HG03095 (cell line): ENCODE measurements around the gene AFF2.

Experiments used
- ATAC-seq: cut with Tn5 transposase; IDR thresholded peaks from one replicate; pipeline ENCODE4 v1.9.1; 2021; ENCODE audit warnings: moderate library complexity; ENCODE audit not compliant: unreplicated experiment

AFF2 gene

DNA sequence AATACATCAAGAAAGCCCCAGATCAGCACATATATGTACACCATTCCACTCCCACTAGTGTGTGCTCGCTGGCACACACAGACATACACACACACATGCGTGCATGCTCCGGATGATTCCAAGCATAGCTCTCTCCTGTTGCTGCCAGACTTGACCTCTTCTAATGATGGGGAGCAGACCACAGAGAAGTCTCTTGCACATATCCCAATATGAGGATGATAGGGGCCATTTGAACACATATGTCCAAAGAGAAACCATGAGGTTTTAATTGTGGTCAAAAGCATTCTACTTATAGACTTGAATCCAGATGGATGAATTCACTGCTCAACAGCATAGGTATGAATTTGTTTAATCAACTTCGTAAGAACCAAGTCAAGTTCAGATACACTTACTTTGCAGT, 214.9 kb downstream of the AFF2 start:
- ATAC-seq, result no peak

DNA sequence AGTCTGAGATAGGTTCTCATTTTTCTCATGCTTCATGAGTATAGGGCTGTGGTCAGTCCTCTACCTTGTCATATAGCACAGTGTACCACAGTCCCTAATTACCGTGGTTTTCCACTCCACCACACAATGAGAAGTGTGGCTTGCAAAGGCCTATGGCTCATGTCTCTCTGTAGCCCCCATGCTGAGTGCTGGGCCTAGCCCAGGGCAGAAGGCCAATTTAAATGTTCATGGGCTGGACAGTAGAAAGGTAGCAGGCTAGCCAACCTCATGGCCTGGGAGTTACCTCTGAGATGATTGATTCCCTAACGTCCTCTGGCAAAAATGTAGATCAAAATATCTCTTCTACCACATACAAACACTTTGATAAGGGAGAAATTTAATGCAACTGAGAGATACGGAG, 222.5 kb downstream of the AFF2 start:
- no peak for ATAC-seq

DNA sequence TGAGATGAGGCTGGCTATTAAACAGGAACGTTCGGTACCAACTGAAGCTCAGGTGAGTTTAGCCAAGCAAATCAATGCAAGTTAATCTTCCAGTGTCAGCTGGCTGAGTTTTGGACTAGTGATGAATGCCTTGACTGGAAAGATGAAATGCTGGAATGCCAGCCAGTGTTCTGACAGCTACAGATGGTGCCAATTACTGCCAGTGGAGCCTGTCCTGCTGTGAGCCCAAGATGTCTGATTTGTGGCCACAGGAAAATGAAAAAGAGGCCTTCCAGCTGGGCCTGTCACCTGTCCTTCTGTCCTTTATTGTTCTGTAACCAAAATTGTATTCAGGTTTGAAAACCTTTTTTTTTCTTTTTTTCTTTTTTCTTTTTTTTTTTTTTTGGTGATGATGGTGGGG, 223.1 kb downstream of the AFF2 start:
- ATAC-seq, result no peak

- no peak for ATAC-seq
These were observed 228.5 kb downstream of the AFF2 start for GRCh38 chrX:148728901-148729300.

DNA sequence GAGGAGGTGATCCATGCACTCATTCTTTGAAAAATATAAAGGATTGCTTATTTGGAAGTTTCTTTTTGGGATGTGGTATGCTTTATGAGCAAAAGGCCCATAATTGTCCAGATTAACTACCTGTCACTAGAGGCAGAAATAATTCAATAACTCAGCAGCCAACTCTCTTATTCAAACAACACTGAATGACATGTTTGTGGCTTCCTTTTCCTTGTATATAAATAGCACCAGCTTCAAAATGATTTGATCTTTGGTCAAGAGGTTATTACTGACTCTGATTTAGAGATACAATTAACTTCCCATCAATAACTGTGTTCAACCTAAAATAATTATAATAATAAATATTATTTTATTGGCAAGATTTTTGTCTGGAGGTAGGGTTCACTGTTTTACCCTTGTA, 232.3 kb downstream of the AFF2 start:
- no peak for ATAC-seq

DNA sequence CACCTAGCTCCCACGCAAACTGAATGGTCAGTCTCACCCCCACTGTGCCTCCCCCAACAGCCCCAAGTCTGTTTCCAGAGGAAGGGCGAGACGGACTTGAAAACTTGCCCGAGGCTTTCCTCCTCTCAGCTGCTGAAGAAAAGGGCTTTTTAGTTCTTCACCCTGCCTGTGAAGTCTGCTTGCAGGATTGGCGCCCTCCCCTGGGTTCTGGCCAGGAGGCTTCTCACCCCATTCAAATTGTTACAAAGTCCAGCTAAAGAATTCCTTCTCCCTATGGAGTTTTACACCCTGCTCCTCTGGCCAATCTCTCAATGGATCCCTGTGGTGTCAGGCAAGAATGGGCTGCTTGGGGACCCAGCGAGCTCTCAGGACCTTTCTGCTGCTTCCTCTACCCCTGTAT, 241.0 kb downstream of the AFF2 start:
- ATAC-seq, result no peak

- ATAC-seq, result no peak
These were observed 254.7 kb downstream of the AFF2 start for GRCh38 chrX:148755111-148755510.

DNA sequence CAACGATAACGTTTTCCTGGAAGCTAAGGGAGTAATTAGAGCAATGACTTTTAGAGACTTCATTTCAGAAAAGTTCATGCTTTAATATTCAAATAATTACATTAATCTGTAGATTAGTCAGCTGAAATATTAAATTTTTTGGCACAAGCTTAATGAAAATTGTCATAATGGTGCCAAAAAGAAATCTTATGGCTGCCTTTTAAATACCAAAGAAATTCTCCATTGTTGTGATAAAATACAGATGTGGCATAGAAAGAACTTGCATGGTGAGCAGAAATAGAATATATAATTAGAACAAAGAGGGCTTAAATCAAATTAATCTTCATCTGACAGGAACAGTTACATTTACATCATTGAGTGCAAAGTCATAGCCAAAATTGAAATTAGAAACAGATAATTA, 263.5 kb downstream of the AFF2 start:
- no peak for ATAC-seq

DNA sequence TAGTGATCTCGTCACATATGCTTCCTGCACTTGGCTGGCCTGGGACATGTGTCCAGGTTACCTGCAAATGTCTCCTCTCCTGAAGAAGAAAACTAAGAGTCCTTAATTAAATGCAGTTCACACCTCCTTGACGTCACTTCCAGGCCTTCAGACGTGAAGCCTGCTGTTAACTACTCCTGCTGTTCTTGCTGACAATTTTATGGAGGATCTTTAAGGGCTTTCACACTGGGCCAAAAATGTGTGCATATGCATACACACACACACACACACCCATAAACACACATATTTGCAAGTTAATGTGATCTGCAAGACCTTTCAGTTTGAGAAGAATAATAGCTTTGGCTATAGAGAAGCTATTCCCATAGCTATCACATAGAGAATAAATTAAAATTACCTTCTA, 267.9 kb downstream of the AFF2 start:
- ATAC-seq, result no peak

- ATAC-seq, result no peak
These were observed 271.0 kb downstream of the AFF2 start for GRCh38 chrX:148771440-148771839.

GRCh38 chrX:148774276-148774675, 273.9 kb downstream of the AFF2 start:
- ATAC-seq, result no peak

- ATAC-seq, result no peak
These were observed 283.7 kb downstream of the AFF2 start for GRCh38 chrX:148784137-148784536.

- no peak for ATAC-seq
These were observed 284.4 kb downstream of the AFF2 start for GRCh38 chrX:148784856-148785255.

DNA sequence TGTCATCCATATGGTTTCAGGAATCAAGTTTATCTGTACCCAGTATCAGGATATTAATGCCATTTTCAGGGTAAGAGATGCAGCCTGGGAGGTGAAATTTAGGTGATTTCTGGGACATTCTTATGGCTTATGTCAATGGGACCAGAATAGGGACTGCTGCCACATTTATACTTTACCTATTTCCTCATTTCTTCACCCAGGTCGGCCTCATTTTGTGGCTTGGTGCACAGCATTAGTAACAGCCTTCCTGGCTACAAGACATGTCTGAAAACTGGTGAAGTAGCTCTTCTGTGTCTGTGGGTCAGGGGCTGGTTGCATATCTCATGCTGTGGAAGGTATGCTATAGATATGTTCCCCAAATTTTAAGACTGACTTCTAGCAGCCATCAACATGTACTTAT, 284.8 kb downstream of the AFF2 start:
- no peak for ATAC-seq

- ATAC-seq, result no peak
These were observed 288.0 kb downstream of the AFF2 start for GRCh38 chrX:148788449-148788848.

GRCh38 chrX:148794350-148794749, 293.9 kb downstream of the AFF2 start:
- no peak for ATAC-seq

- ATAC-seq, result no peak
These were observed 304.4 kb downstream of the AFF2 start for GRCh38 chrX:148804579-148805355.

DNA sequence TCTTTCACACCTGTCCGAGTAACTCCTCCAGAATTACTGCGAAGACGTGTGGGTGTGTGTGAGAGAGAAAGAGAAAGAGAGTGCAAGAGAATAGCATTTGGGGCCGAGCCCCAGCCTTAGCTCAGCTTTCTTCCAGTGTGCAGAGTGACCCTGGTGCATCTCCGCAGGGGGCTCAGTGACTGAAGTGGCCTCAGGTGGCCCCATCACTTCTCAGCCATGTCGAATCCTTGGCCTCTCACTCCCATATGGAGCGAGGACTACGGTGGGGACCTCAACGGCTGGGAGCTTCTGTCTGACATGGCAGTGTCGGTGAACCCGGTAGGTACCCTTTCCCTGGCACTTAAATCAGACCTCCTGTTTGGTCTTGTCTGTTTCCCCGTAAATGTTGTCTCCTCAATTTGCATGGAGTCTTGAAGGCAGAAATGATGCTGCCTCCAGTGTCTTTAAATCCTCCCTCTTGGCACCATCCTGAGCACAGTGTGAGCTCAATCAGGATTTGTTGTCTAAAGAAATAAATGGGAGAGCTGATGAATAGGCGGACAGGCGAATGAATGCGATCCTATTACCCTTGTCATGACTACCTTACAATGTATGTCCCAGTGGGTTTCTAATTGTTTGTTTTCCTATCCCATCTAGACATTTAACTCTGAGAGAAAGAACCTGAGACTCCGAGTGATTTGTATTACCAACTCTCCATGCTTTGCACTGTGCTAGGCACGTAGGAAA, 305.9 kb downstream of the AFF2 start:
- ATAC-seq, result no peak

DNA sequence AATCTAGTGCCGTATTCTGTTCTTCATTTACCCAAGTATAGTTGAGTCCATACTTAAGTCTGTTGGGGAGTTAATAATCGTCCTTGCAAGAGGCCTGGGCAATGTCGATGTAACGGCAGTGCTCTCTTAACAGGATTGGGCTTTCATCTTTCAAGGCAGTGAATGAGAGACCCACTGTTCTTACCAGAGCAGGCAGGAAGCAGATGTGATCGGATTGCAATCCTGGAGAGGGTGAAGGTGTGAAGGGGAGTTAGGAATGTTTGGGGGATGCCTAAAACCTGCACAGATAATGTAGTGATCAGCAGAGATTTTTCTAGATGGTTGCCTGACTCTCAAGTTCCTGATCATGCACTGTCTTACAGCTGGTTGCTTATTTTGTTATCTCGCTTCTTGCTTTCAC, 308.4 kb downstream of the AFF2 start:
- no peak for ATAC-seq

GRCh38 chrX:148811236-148811635, 310.8 kb downstream of the AFF2 start:
- ATAC-seq, result no peak

GRCh38 chrX:148813422-148813821, 313.0 kb downstream of the AFF2 start:
- ATAC-seq, result no peak

- ATAC-seq, result no peak
These were observed 313.6 kb downstream of the AFF2 start for GRCh38 chrX:148813967-148814366.
